Activated naive CD8-positive, alpha-beta T cell treated with anti-CD3 and anti-CD28 coated beads, Interleukin-2, amount 10 ng/mL, durations not matched to agents 7 days and 5 days (primary cell): ENCODE measurements around the gene PLN. TPM values are rescaled to one million over a fixed set of nuclear protein-coding genes. Genes with fewer than 3 reads are reported as not detected.
A peak's percentile ranks its signal among the peaks of the same experiment; 100 is the strongest.

Experiments used
- ATAC-seq: fragments of 150-1000 bp; cut with Tn5 transposase; one replicate; pipeline ENCODE4 v1.10.0; 2021; ENCODE audit warnings: low read depth, moderate library complexity
- POLR2A ChIA-PET: fragments of 350-600 bp; sonication (Branson Sonifier 250); formaldehyde crosslinking; loops from one replicate; lab custom pipeline; 2021; ENCODE audit warnings: antibody characterized with exemption; lab: Charles Lee
- DNase-seq: peaks from one replicate; pipeline ENCODE4 v3.0.0; 2021
- H3K27ac Mint-ChIP-seq: one replicate; pipeline ENCODE4 v1.8.0; 2022; ENCODE audit warnings: mild to moderate bottlenecking, mixed read lengths
- H3K27me3 Mint-ChIP-seq: one replicate; pipeline ENCODE4 v1.8.0; 2022; ENCODE audit warnings: mild to moderate bottlenecking, moderate library complexity, mixed read lengths
- H3K36me3 Mint-ChIP-seq: one replicate; pipeline ENCODE4 v1.8.0; 2021; ENCODE audit warnings: mild to moderate bottlenecking, mixed read lengths
- H3K4me1 Mint-ChIP-seq: one replicate; pipeline ENCODE4 v1.8.0; 2021; ENCODE audit warnings: mixed read lengths
- H3K4me3 Mint-ChIP-seq: one replicate; pipeline ENCODE4 v1.8.0; 2022; ENCODE audit warnings: mild to moderate bottlenecking, moderate library complexity, mixed read lengths
- H3K9me3 Mint-ChIP-seq: one replicate; pipeline ENCODE4 v1.8.0; 2021; ENCODE audit warnings: mixed read lengths
- total RNA-seq, 2 experiments: library from RNA; stranded (reverse); gene quantifications; one replicate each; pipeline ENCODE4 v1.2.3, GENCODE V29; 2021

PLN gene
- total RNA-seq, 2 experiments from 2014 or later, result not detected

- no peak for ATAC-seq
- Mint-ChIP-seq H3K9me3 (peaks cover 32% of the 10 kb centered on the region), H3K4me3 (no peak overlapping the region), H3K36me3 (peaks cover 62% of the 10 kb centered on the region), H3K27ac (peak overlapping the region; percentile 49), H3K4me1 (peaks cover 7% of the 10 kb centered on the region), H3K27me3 (no peaks in the 10 kb centered on the region)
- POLR2A ChIA-PET, result interaction anchor here (0.8 kb wide), 1 partner anchor 41 kb away, joined by 3 read pairs; no protein-coding TSS in a partner anchor
- no peak for DNase-seq
Observed at GRCh38 chr6:118574051-118574865, 26.2 kb downstream of the PLN start.

- Mint-ChIP-seq H3K27ac (no peak overlapping the region), H3K36me3 (peaks cover 85% of the 10 kb centered on the region), H3K27me3 (no peaks in the 10 kb centered on the region), H3K9me3 (peaks cover 42% of the 10 kb centered on the region), H3K4me1 (peaks cover 8% of the 10 kb centered on the region), H3K4me3 (no peak overlapping the region)
- DNase-seq (no peak), ATAC-seq (no peak)
- POLR2A ChIA-PET, result no interaction called here
Observed at GRCh38 chr6:118577972-118578371, 29.9 kb downstream of the PLN start.

GRCh38 chr6:118578617-118579016 is 30.5 kb downstream of the PLN start:
- Mint-ChIP-seq H3K4me1 (peaks cover 8% of the 10 kb centered on the region), H3K36me3 (peaks cover 81% of the 10 kb centered on the region), H3K27me3 (no peaks in the 10 kb centered on the region), H3K4me3 (no peak overlapping the region), H3K9me3 (peaks cover 42% of the 10 kb centered on the region), H3K27ac (no peak overlapping the region)
- DNase-seq (no peak), ATAC-seq (no peak)
- POLR2A ChIA-PET, result no interaction called here

- peaks cover 5% of the 10 kb centered on the region for H3K4me1 Mint-ChIP-seq
- H3K4me3 Mint-ChIP-seq, result no peak overlapping the region
- DNase-seq (no peak), ATAC-seq (no peak)
- no peak overlapping the region for H3K27ac Mint-ChIP-seq
- H3K9me3 Mint-ChIP-seq, result peaks cover 33% of the 10 kb centered on the region
- H3K36me3 Mint-ChIP-seq, result peaks cover 72% of the 10 kb centered on the region
- H3K27me3 Mint-ChIP-seq, result no peaks in the 10 kb centered on the region
- POLR2A ChIA-PET, result no interaction called here
Observed at GRCh38 chr6:118579786-118580185, 31.7 kb downstream of the PLN start.

GRCh38 chr6:118580585-118581419 is 32.7 kb downstream of the PLN start:
- H3K27me3 Mint-ChIP-seq, result no peaks in the 10 kb centered on the region
- DNase-seq, result no peak
- POLR2A ChIA-PET, result no interaction called here
- peaks cover 27% of the 10 kb centered on the region for H3K9me3 Mint-ChIP-seq
- no peak overlapping the region for H3K4me3 Mint-ChIP-seq
- peak; percentile 54 for ATAC-seq
- peaks cover 71% of the 10 kb centered on the region for H3K36me3 Mint-ChIP-seq
- H3K4me1 Mint-ChIP-seq, result peaks cover 5% of the 10 kb centered on the region
- H3K27ac Mint-ChIP-seq, result no peak overlapping the region

GRCh38 chr6:118581489-118581959 is 33.4 kb downstream of the PLN start:
- no peak overlapping the region for H3K27ac Mint-ChIP-seq
- peaks cover 70% of the 10 kb centered on the region for H3K36me3 Mint-ChIP-seq
- peaks cover 23% of the 10 kb centered on the region for H3K9me3 Mint-ChIP-seq
- no peaks in the 10 kb centered on the region for H3K27me3 Mint-ChIP-seq
- H3K4me1 Mint-ChIP-seq, result peaks cover 6% of the 10 kb centered on the region
- DNase-seq (no peak), ATAC-seq (no peak)
- H3K4me3 Mint-ChIP-seq, result no peak overlapping the region
- POLR2A ChIA-PET, result no interaction called here

- Mint-ChIP-seq H3K4me1 (peaks cover 4% of the 10 kb centered on the region), H3K27ac (no peak overlapping the region), H3K36me3 (peaks cover 50% of the 10 kb centered on the region), H3K9me3 (peaks cover 8% of the 10 kb centered on the region), H3K27me3 (no peaks in the 10 kb centered on the region), H3K4me3 (no peak overlapping the region)
- ATAC-seq (no peak), DNase-seq (no peak)
- POLR2A ChIA-PET, result no interaction called here
Observed at GRCh38 chr6:118584911-118585310, 36.8 kb downstream of the PLN start.

GRCh38 chr6:118586746-118587485 is 38.8 kb downstream of the PLN start:
- no peak overlapping the region for H3K27ac Mint-ChIP-seq
- peaks cover 4% of the 10 kb centered on the region for H3K4me1 Mint-ChIP-seq
- DNase-seq, result no peak
- H3K36me3 Mint-ChIP-seq, result peaks cover 47% of the 10 kb centered on the region
- no peak overlapping the region for H3K4me3 Mint-ChIP-seq
- ATAC-seq, result no peak
- peaks cover 1% of the 10 kb centered on the region for H3K9me3 Mint-ChIP-seq
- no peaks in the 10 kb centered on the region for H3K27me3 Mint-ChIP-seq
- POLR2A ChIA-PET, result no interaction called here

GRCh38 chr6:118588626-118589025 is 40.5 kb downstream of the PLN start:
- H3K27me3 Mint-ChIP-seq, result no peaks in the 10 kb centered on the region
- peaks cover 4% of the 10 kb centered on the region for H3K4me1 Mint-ChIP-seq
- no peak for ATAC-seq
- no peak overlapping the region for H3K27ac Mint-ChIP-seq
- H3K4me3 Mint-ChIP-seq, result no peak overlapping the region
- POLR2A ChIA-PET, result no interaction called here
- peaks cover 1% of the 10 kb centered on the region for H3K9me3 Mint-ChIP-seq
- no peak for DNase-seq
- H3K36me3 Mint-ChIP-seq, result peaks cover 54% of the 10 kb centered on the region

GRCh38 chr6:118589186-118589585 is 41.1 kb downstream of the PLN start:
- H3K4me1 Mint-ChIP-seq, result peaks cover 8% of the 10 kb centered on the region
- H3K36me3 Mint-ChIP-seq, result peaks cover 56% of the 10 kb centered on the region
- H3K27me3 Mint-ChIP-seq, result no peaks in the 10 kb centered on the region
- POLR2A ChIA-PET, result no interaction called here
- H3K27ac Mint-ChIP-seq, result no peak overlapping the region
- ATAC-seq (no peak), DNase-seq (no peak)
- H3K4me3 Mint-ChIP-seq, result no peak overlapping the region
- H3K9me3 Mint-ChIP-seq, result peaks cover 1% of the 10 kb centered on the region

GRCh38 chr6:118589649-118590365 is 41.7 kb downstream of the PLN start:
- POLR2A ChIA-PET, result no interaction called here
- no peak for ATAC-seq
- peaks cover 8% of the 10 kb centered on the region for H3K4me1 Mint-ChIP-seq
- no peak for DNase-seq
- H3K27me3 Mint-ChIP-seq, result no peaks in the 10 kb centered on the region
- no peak overlapping the region for H3K4me3 Mint-ChIP-seq
- H3K9me3 Mint-ChIP-seq, result peaks cover 1% of the 10 kb centered on the region
- peaks cover 56% of the 10 kb centered on the region for H3K36me3 Mint-ChIP-seq
- no peak overlapping the region for H3K27ac Mint-ChIP-seq

GRCh38 chr6:118591897-118592296 is 43.8 kb downstream of the PLN start:
- H3K4me1 Mint-ChIP-seq, result peaks cover 7% of the 10 kb centered on the region
- H3K27me3 Mint-ChIP-seq, result no peaks in the 10 kb centered on the region

More at GRCh38 chr6:118591897-118592296, 43.8 kb downstream of the PLN start:
- no peak overlapping the region for H3K27ac Mint-ChIP-seq
- H3K36me3 Mint-ChIP-seq, result peaks cover 51% of the 10 kb centered on the region
- DNase-seq (no peak), ATAC-seq (no peak)
- H3K4me3 Mint-ChIP-seq, result no peak overlapping the region
- POLR2A ChIA-PET, result interaction anchor here (0.7 kb wide), 1 partner anchor 110 kb away, joined by 4 read pairs; no protein-coding TSS in a partner anchor
- H3K9me3 Mint-ChIP-seq, result peaks cover 2% of the 10 kb centered on the region
